Endothelial cell of umbilical vein (primary cell): Measurements from ENCODE around the gene NFIC. TPM values are rescaled to one million over a fixed set of nuclear protein-coding genes. Genes with fewer than 3 reads are reported as not detected.

Experiments
- BruUV-seq: library from RNA; stranded (reverse); fragments of 400-500 nt; replicated peaks from 2 replicates; lab custom pipeline; 2021; lab: Mats Ljungman, UMichigan
- CTCF ChIA-PET: fragments of 300-600, 350-600 bp; sonication (Branson Sonifier 250); formaldehyde crosslinking; loops from one replicate; lab custom pipeline; 2021; ENCODE audit warnings: antibody characterized with exemption, inconsistent platforms; lab: Charles Lee
- POLR2A ChIA-PET: fragments of 300-600, 350-600 bp; sonication (Branson Sonifier 250); formaldehyde crosslinking; loops from one replicate; lab custom pipeline; 2021; ENCODE audit warnings: antibody characterized with exemption, inconsistent platforms; lab: Charles Lee
- DNase-seq: peaks from one replicate; pipeline ENCODE4 v3.0.0-alpha.2; 2011; ENCODE audit warnings: low read depth, low spot score
- FAIRE-seq: peaks from 2 replicates; lab custom pipeline; 2011; peaks lifted over from hg19 to GRCh38; lab: Jason Lieb, UNC
- H2AFZ ChIP-seq: 2 replicates; pipeline ENCODE4 v1.6.0; 2012; ENCODE audit warnings: low read depth, low read length, control low read depth, inconsistent platforms
- H3K27ac ChIP-seq: 2 replicates; pipeline ENCODE4 v1.5.1; 2011; ENCODE audit warnings: low read depth, mild to moderate bottlenecking, control low read depth, low read length, moderate library complexity; ENCODE audit not compliant: insufficient read depth
- H3K27me3 ChIP-seq, 2 experiments: 2 replicates each; pipeline versions ENCODE4 v1.6.0 to v1.6.1; 2011; ENCODE audit warnings: low read length in 2 of 2, mixed read lengths in 1 of 2; ENCODE audit not compliant: control insufficient read depth in 2 of 2, insufficient read depth in 2 of 2
- H3K36me3 ChIP-seq, 2 experiments: 2 replicates in 1 of 2; 3 replicates in 1 of 2; pipeline ENCODE4 v1.5.1; 2011; ENCODE audit warnings: low read length in 2 of 2, mild to moderate bottlenecking in 1 of 2, moderate library complexity in 1 of 2; ENCODE audit not compliant: control insufficient read depth in 2 of 2, insufficient read depth in 2 of 2; ENCODE audit errors: extremely low read depth in 1 of 2
- H3K4me1 ChIP-seq: 3 replicates; pipeline ENCODE4 v1.5.1; 2011; ENCODE audit warnings: mild to moderate bottlenecking, low read length; ENCODE audit not compliant: control insufficient read depth, insufficient read depth; ENCODE audit errors: extremely low read depth
- H3K4me2 ChIP-seq: 2 replicates; pipeline ENCODE4 v1.6.1; 2011; ENCODE audit warnings: low read length, control low read depth, mixed read lengths; ENCODE audit not compliant: insufficient read depth
- H3K4me3 ChIP-seq, 3 experiments: fragments of 200-600 bp in 1 of 3; sonication (generic), shearing (Covaris generic) in 1 of 3; replicated peaks in 1 of 3; 2 replicates each; pipeline ENCODE4 v1.5.1; 2011 to 2016; ENCODE audit warnings: control low read depth in 3 of 3, low read length in 3 of 3, mild to moderate bottlenecking in 2 of 3, inconsistent platforms in 1 of 3, low read depth in 1 of 3, moderate library complexity in 1 of 3; ENCODE audit not compliant: insufficient read depth in 1 of 3
- H3K79me2 ChIP-seq: 2 replicates; pipeline ENCODE4 v1.6.0; 2012; ENCODE audit warnings: low read length, inconsistent platforms; ENCODE audit not compliant: control insufficient read depth, insufficient read depth
- H3K9ac ChIP-seq: replicated peaks from 2 replicates; pipeline ENCODE3; 2011; ENCODE audit warnings: low read length, control low read depth; ENCODE audit not compliant: insufficient read depth; ENCODE audit errors: extremely low read depth
- H3K9me1 ChIP-seq: replicated peaks from 3 replicates; pipeline ENCODE4 v1.6.0; 2011; ENCODE audit warnings: mild to moderate bottlenecking, low read length; ENCODE audit not compliant: control insufficient read depth, insufficient read depth; ENCODE audit errors: extremely low read depth
- H3K9me3 ChIP-seq: replicated peaks from 2 replicates; pipeline ENCODE4 v1.5.1; 2012; ENCODE audit warnings: low read length, inconsistent platforms; ENCODE audit not compliant: control insufficient read depth, insufficient read depth
- H4K20me1 ChIP-seq: replicated peaks from 2 replicates; pipeline ENCODE3; 2011; ENCODE audit warnings: mild to moderate bottlenecking, low read length; ENCODE audit not compliant: control insufficient read depth, insufficient read depth; ENCODE audit errors: extremely low read depth
- CTCF ChIP-seq, 2 donors: IDR thresholded peaks; 1 replicate in 1 of 2; 2 replicates in 1 of 2; pipeline ENCODE4 v1.5.1; 2011; ENCODE audit warnings: low read length in 2 of 2, mild to moderate bottlenecking in 2 of 2, moderate library complexity in 2 of 2, control low read depth in 1 of 2, inconsistent platforms in 1 of 2, low read depth in 1 of 2; ENCODE audit not compliant: insufficient read depth in 1 of 2; ENCODE audit errors: extremely low read depth in 1 of 2
- FOS ChIP-seq: IDR thresholded peaks from 2 replicates; pipeline ENCODE4 v1.6.1; 2011; ENCODE audit warnings: mild to moderate bottlenecking, low read length, moderate library complexity, borderline replicate concordance; ENCODE audit not compliant: insufficient read depth
- GATA2 ChIP-seq: IDR thresholded peaks from 2 replicates; pipeline ENCODE4 v1.7.0; 2011; ENCODE audit warnings: low read depth, mild to moderate bottlenecking, moderate library complexity, mixed read lengths, low read length; ENCODE audit not compliant: insufficient read length, insufficient read depth
- JUN ChIP-seq: IDR thresholded peaks from 2 replicates; pipeline ENCODE4 v1.6.1; 2011; ENCODE audit warnings: borderline replicate concordance, low read depth; ENCODE audit not compliant: insufficient read length, insufficient read depth
- MYC ChIP-seq: IDR thresholded peaks from one replicate; pipeline ENCODE4 v1.6.1; 2011; ENCODE audit warnings: mild to moderate bottlenecking, low read depth, low read length
- POLR2AphosphoS5 ChIP-seq: IDR thresholded peaks from 2 replicates; pipeline ENCODE4 v1.6.1; 2012; ENCODE audit warnings: low read depth, mild to moderate bottlenecking, control low read depth, low read length, moderate library complexity; ENCODE audit not compliant: insufficient read depth
- dilution Hi-C: fragments of 300-500 bp; cut with MboI; formaldehyde crosslinking; loops from one replicate; pipeline ENCODE4 v1.15.0; 2019; ENCODE audit warnings: low sequenced_read_pairs; ENCODE audit not compliant: extremely low pct_ligation_motif_present
- intact Hi-C: fragments of 100-400 bp; cut with micrococcal nuclease; formaldehyde crosslinking; loops from one replicate; pipeline ENCODE4 v1.10.0; 2022
- polyA plus RNA-seq, 4 experiments: library from polyadenylated mRNA; depleted of rRNA in 3 of 4; stranded (reverse) in 3 of 4; unstranded in 1 of 4; fragments of >200 nt; gene quantifications; 2 replicates each; pipeline versions ENCODE4 v1.2.1 to v1.2.3, GENCODE V29; 2011 to 2012; ENCODE audit warnings: missing spikeins in 1 of 4
- total RNA-seq: library from RNA; stranded (reverse); gene quantifications from 2 replicates; pipeline ENCODE4 v1.2.3, GENCODE V29; 2021
- TF ChIP-seq, protein P1 (sequence below): IDR thresholded peaks from 2 replicates; pipeline ENCODE4 v1.6.1; 2011; ENCODE audit not compliant: insufficient read depth, insufficient read length

Gene NFIC
- total and polyA plus RNA-seq, 2 donors (not counting 3 experiments of a cell fraction or from before 2014, with no cell fraction given) = 11.4 to 133 TPM

GRCh38 chr19:3363841-3364500 lies 2.4 kb upstream of the NFIC start:
- intact Hi-C loops (no loop called here), dilution Hi-C loops (no loop called here)
- FAIRE-seq (no peak), DNase-seq (no peak)
- no peak overlapping the region for H2AFZ ChIP-seq
- no peaks in the 10 kb centered on the region for H4K20me1 ChIP-seq
- no peaks in the 10 kb centered on the region for H3K9me1 ChIP-seq
- H3K9ac ChIP-seq = no peak overlapping the region
- CTCF ChIA-PET = interaction anchor here (1.1 kb wide), 1 partner anchor 121 kb away, joined by 3 read pairs; no protein-coding TSS in a partner anchor
- H3K27ac ChIP-seq = no peak overlapping the region
- BruUV-seq = no TSS peak
- H3K4me1 ChIP-seq = peaks cover 25% of the 10 kb centered on the region
- no peak overlapping the region for H3K4me2 ChIP-seq
- POLR2A ChIA-PET = no interaction called here
- H3K27me3 ChIP-seq = no peaks in the 10 kb centered on the region
- H3K79me2 ChIP-seq = peaks cover 51% of the 10 kb centered on the region
- H3K4me3 ChIP-seq = no peak overlapping the region
- TF ChIP-seq POLR2AphosphoS5 = no peak
- TF ChIP-seq, protein P1, sequence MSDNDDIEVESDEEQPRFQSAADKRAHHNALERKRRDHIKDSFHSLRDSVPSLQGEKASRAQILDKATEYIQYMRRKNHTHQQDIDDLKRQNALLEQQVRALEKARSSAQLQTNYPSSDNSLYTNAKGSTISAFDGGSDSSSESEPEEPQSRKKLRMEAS = no peak
- H3K36me3 ChIP-seq = no peaks in the 10 kb centered on the region
- no peaks in the 10 kb centered on the region for H3K9me3 ChIP-seq

GRCh38 chr19:3364501-3364858 lies 1.9 kb upstream of the NFIC start:
- CTCF ChIA-PET = interaction anchor here (1.1 kb wide), 1 partner anchor 121 kb away, joined by 3 read pairs; no protein-coding TSS in a partner anchor
- Histone ChIP-seq H3K4me2 (no peak overlapping the region), H4K20me1 (no peaks in the 10 kb centered on the region), H3K36me3 (no peaks in the 10 kb centered on the region), H3K9ac (no peak overlapping the region), H3K9me3 (no peaks in the 10 kb centered on the region), H3K27me3 (no peaks in the 10 kb centered on the region), H3K79me2 (peaks cover 56% of the 10 kb centered on the region), H3K4me1 (peaks cover 26% of the 10 kb centered on the region), H3K4me3 (no peak overlapping the region), H3K27ac (no peak overlapping the region), H2AFZ (no peak overlapping the region), H3K9me1 (no peaks in the 10 kb centered on the region)
- dilution Hi-C loops = no loop called here
- FAIRE-seq = no peak
- DNase-seq = no peak
- BruUV-seq = no TSS peak
- TF ChIP-seq JUN = no peak
- no peak for TF ChIP-seq MYC
- TF ChIP-seq GATA2 = no peak
- TF ChIP-seq POLR2AphosphoS5 = no peak
- no peak for TF ChIP-seq CTCF (IDR thresholded peaks at IDR 0.05; ENCODE audit: extremely low read depth in 1 of 2, insufficient read depth in 1 of 2, low read depth in 1 of 2, low read length in 2 of 2)
- TF ChIP-seq, protein P1 = no peak
- no peak for TF ChIP-seq FOS
- intact Hi-C loops = no loop called here
- POLR2A ChIA-PET = no interaction called here
